GDM1 (cell line): ENCODE results near the gene HERC3.

Experiments
- DNase-seq: peaks from one replicate; lab custom pipeline; 2025; lab: John Stamatoyannopoulos, UW

The HERC3 gene

DNA sequence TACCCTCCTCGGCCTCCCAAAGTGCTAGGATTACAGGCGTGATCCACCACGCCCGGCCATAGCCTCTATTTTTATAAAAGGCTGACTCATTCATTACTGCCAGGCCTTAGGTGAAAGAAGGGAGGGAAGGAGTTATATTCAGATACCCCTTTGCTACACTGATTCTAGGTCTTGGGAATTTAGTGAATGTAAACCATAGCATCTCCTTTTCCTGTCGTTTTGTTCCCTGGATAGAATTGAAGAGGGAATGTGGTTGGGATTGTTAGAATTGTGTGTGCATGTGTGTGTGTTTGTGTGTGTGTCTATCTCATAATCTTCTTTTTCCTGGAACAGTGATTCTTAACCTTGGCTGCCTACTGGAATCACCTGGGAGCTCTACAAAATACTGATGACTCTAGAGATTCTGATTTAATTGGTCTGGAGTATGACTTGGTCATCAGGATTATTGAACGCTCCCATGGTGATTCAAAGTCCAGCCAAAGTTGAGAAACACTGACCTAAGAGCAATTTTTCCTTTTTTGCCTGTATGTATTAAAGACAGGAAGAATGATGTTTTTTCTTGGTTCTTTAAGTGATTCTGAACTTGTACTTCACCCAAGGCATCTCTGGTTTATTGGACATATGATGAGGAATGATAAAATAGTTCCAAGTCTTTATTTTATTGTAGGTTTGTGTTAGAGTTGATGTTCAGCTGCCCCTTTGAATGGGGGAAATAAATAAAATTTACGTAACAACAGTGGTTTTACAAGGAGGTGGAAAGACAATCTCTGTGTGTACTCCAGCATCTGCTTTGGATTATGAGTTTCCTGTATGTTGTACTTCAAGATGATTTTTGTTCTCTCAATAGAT is 68.4 kb downstream of the HERC3 start:
- no peak for DNase-seq

DNA sequence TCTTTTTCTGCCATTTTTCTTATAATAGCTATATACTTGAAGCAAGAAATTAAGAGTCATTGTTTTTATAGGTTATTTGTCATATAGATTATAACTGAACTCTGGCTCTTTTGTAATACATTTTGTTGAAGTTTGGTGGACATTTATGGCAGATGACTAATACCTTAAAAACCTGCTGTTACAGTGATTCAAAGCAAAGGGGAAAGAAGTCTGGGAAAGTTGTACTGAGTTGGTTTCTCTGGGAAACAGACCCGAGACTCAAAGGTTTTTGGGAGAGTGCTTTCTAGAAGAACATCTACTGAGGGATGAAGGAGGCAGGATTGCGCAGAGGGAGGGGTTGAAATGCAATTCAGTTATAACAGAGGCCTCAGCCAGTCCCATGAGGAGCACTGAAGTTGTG is 69.5 kb downstream of the HERC3 start:
- no peak for DNase-seq

DNA sequence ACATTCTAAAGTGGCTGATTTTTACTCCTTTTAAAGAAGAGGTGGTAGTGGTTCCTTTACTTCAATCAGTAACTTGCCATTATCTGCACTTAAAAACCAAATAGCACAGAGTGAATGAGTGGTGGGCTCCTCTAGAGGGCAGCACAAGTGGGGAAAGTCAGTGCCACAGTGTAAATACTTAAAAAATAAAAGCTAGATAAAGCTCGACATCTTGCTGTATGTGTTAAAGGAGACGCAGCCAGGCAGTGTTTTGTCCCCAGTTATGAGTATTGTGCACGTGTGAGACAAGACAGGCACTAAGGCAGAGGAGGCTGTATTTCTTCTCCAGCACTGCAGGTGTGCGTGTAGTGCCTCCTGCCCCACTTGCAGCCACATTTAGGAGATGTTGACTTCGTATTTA is 80.7 kb downstream of the HERC3 start:
- peak; percentile 2 for DNase-seq

DNA sequence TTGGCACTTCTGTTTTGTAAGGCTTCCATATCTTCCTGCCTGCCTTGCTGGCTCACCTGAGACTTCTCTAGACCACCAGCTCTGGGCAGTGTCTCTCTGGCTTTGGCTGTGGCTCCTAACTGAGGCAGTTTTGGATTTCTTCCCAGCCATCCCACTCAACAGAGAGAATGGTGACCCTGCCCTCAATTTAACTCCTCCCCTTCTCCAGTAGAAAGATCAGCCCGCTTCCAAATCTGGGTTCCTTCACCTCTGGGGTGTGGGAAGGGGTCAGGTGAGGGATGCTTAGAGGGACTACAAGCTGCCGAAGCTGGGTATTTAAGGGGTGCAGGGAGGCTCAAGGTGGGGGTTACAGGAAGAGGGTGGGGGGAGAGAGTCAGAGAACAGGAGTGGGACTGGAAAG is 81.6 kb downstream of the HERC3 start:
- DNase-seq = no peak

DNA sequence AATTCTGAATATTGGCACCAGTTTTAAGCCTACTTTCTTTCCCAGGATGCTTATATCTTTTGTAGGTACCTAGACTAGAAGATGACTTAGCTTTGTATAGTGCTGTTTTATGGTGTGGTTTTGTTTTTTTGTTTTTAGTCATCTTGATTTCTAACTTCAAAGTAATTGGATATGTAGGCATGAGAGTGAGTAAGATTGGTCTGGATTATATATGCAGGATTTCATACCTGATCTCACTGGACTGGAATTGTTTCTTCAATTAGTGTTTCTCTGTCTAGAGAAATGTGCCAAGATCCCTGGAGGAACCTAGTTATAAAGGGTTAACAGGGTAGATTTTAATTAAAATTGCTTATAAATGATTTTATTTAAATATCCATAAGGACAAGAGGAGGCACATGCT is 82.3 kb downstream of the HERC3 start:
- DNase-seq = no peak

DNA sequence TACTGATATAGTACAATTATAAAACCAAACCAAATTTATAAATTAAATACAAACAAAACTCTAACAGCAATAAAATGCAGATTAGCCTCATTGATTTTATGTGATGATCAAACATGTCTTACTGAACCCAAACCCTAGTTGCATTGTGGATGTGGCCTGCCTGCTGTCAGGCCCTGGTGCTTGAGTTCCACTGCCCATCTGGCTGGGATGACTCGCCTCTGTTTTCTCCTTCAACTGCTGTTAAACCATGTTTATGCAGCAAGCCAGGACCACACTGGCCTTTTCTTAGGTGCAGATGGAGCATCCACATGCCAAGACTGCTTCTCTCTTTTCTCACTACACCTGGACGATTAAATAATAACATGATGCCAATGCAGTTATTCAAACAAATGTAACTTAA is 82.7 kb downstream of the HERC3 start:
- DNase-seq = no peak

DNA sequence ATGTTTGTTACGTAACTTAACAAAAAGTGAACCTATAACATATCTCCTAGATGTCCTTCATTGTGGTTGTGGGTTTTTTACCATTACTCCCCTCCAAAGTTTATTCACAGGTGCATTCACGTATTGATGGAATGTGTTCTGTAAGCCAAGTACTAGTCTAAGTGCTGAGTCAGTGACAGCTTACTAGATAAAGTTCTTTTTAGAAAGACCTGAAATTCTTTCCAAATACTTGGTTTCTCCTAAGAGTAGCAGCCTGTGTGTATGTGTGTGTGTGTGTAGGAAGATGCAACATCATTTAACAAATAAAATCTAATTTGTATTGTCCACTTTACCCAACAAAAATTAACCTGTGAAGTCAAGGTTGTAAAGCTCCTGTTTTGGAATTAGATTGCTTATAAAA is 83.3 kb downstream of the HERC3 start:
- DNase-seq = no peak

DNA sequence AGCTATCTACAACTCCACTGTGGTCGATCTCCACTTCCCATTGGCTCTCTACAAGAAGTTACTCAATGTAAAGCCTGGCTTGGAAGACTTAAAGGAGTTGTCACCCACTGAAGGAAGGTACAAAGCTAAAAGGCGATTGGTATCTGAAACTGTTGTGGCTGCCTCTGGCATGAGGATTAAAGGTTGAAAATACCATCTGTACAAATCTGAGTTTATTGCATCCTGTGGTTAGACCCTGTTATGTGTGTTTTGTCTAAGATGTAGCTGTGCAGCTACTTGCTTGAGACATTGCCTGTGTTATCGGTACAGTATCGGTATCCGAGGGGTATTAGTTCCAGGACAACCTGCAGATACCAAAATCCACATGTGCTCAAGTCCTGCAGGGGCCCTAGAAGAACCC is 88.9 kb downstream of the HERC3 start:
- no peak for DNase-seq

DNA sequence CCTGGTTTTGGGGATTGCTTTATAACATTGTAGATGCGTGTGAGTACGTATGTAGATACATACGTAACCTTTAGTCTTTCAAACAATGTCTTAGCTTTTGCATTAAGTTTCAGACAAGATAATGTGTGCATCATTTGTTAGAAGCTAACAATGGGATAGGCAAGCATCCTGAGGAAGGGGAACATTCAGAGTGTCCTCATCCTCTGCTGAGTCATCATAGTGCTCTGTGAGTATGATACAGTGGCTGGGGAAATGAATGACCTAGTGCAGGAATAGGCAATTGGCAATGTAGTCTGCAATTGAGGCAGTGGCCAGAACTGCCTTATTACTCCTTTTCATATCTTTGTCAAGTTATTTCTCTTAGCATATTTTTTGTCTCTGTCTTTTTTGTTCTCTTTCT is 98.1 kb downstream of the HERC3 start:
- DNase-seq = no peak

DNA sequence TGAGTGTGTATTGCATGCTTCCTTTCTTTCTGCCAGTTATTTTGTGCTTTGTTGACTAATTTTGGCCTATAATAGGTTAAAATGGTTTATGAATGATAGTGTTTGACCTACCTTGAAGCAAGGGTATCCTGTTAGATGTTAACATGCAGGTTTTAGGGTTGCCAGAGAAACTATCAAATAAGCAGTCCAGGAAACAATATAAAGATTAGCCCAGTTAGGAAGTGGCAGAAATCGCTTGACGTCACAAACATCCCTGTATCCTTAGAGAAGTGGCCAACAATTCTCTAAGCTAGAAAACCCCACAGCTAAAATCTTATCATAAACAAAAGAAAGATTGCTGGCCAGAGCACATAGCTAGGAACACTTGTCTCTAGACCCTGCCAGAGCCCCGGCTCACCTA is 101.5 kb downstream of the HERC3 start:
- DNase-seq = no peak

DNA sequence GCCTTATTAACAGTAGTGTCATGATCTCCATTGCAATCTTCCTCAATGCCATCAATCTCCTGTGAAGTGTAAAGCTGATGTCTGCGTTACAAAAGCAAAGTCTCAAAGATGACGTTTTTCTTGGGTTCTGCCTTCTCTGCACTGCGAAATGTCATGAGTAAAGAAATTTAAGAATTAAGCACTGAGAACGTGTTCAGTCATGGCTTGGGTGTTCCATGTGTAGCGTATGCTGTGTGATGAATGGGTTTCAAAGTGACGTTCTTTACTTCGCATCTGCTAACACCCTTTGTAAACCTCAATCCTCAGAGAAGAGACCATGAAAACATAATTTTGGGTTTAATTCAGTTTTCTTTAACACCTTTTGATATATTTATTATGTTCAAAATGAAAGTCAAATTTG is 104.3 kb downstream of the HERC3 start:
- no peak for DNase-seq

DNA sequence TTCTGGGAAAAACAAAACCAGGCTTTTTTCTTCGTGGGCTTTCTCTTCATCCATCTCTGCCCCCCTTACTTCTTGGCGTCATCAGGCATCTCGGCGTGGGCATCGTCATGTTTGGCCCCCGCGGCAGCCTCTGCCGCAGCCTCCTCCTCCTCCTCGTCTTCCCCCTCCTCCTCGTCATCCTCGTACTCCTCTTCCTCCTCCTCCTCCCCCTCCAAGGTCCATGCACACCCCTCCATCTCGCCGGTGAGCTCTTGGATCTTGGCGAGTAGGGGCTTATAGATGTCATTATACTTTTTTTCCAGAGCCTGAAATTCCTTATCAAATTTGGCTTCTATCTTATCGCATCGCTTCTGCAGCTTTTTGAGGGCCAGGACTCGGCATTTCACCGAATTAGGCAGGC is 104.9 kb downstream of the HERC3 start:
- no peak for DNase-seq

DNA sequence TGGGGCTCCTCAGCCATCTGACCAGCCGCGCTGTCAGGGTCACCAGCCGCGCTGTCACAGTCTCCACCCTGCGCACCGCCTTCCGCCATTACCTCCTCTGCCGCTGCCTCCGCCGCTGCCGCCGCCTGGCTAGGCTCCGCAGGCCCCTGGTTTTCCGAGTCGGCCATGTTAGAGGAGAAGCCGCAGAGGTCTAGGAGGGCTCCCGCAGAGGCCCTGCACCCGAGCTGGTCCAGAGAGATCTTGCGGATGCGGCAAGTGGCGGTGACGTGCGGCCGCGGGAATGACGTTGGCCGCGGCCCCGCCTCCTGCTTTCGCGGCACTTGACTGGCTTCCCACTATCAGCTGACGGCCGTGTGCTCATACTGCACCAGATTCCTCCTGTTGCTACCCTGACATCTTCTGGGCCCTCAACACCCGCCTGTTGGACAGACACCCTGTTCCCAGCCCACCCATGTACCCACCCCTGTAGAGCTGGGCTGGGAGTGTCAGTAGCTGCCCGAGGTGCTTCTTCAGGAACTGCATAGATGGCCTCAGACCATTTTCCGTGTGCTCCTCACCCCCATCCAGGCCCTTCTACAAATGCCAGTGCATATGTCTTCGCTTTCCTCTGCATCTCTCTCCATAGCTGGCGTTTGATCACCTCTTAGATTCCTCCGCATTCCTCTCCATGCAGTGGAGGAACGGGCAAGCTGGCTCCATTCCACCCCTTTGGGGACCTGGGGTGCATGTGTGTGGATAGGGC is 105.5 kb downstream of the HERC3 start, which contains the start of gene NAP1L5:
Gene NAP1L5 (minus strand): TSS at position 242 of the 742 bp plus-strand sequence. CDS start 75 bp downstream, at position 167.
- peak; percentile 62 for DNase-seq

DNA sequence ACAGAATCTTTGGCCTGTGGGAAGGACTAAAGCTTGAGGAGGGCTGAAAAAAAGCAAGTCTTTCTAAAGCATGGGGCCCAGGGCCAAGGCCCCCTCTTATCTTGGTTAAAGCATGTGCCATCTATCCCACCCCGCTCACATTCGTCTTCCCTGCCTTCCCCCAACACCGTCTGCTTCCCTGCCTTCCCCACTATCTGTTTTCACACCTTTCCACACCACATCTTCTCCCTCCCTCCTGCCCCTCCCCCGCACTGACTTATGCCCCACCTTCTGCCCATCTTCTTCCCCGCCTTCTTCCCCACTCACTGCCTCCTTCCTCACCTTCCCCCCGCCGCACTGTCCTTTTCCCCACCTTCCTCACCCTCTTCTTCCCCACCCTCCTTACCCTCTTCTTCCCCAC is 106.2 kb downstream of the HERC3 start:
- no peak for DNase-seq

DNA sequence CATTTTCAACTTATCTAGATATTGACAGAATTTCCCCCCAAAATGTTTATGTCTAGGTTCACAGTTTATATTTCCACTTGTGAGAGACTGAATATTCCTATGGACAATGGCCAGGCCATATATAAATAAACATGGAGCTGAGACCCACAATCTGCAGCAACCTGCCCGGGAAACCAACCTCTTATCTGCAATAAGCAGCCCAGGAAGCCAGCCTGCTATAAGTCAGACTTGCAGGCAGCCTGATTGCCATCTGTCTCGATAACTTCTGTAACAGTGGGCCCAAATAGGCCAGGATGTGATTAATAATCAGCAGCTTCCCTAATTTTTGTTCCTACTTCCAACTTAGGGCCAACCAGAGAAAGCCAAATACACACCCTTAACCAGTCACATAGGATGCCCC is 110.5 kb downstream of the HERC3 start:
- DNase-seq = no peak

DNA sequence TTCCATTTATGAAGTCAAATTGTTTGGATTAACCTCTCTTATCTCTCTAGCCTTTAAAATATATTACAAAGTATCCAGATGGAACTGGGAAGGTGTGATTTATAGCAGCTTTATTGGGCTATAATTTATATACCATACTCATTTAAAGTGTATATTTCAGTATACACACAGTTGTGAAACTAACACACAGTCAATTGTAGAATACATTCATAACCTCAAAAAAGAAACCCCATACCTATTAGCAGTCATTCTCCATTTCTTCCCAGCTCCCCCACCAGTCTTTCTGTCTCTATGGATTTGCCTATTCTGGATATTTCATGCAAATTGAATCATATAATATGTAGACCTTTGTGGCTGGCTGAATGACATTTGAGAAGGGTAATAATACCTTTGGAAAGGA is 112.9 kb downstream of the HERC3 start:
- DNase-seq = no peak

DNA sequence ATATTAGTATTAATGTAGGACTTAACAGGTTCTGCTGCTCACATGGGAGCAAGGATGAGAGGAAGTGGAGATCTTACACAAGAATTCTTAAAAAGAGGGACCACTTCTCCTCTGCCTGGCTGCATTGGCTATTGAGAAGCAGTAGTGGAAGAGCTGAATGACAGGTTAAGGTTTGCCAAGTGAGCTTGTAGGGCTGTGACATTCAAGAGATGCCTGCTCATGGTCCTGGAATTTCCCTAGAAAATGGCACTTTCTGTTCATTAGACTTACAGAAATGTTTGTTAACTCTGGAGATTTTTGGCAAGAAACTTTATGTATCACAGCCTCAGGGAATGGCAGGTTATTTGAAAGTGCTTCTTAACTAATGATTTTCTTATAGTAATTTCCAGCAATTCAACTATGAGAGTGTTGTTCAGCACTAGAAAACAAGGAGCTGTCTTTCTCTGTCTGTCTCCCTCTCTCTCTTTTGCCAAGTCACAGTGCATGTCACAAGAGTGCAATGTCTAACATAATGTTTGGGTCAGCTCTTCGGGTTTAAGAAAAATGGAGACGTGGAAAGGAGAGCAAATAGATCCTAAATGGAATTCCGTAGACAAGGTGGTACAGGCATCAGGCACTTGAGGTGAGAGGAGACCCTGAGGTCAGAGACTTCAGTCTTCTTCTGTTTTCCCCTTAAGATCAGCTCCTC is 113.7 kb downstream of the HERC3 start:
- no peak for DNase-seq

DNA sequence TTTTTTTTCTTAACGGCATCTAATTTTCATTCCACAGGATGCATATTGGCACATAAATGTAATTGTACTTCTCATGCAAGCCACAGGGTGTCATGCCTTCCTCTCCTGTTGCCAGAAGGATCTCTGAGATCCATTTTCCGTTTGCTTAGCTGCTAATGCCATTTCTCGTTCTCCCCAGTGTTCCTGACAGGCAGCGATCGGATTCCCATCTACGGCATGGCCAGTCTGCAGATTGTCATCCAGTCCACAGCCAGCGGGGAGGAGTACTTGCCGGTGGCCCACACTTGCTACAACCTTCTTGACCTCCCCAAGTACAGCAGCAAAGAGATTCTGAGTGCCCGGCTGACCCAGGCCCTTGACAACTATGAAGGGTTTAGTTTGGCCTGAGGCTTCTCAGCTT is 114.3 kb downstream of the HERC3 start:
- no peak for DNase-seq

DNA sequence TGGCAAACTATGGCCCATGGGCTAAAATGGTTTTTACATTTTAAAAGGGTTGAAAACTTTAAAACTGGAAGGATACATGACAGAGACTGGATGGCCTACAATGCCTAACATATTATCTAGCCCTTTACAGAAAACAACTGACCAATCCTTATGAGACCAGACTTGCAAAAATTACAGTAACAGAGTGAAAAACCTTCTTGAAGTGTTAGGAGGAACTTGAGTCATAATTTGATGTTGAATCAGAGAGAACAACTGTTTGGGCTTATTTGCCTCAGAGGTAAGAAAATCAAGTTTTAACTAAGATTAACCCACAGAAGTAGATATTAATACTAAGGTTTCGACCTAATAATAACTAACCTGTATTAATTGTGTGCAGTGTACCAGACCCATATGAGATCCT is 117.7 kb downstream of the HERC3 start:
- DNase-seq = no peak

DNA sequence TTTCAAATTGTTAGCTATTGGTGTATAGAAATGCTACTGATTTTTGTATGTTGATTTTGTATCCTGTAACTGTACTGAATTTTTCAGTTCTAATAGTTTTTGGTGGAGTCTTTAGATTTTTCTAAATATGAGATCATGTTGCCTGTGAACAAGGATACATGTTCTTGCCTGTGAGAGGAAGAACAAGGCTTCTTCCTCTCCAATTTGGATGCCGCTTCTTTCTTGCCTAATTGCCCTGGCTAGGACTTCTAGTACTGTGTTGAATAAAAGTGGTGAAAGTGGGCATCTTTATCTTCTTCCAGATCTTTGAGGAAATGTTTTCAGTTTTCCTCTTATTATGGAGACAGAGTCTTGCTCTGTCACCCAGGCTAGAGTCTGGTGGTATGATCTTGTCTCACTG is 121.5 kb downstream of the HERC3 start:
- DNase-seq = no peak

DNA sequence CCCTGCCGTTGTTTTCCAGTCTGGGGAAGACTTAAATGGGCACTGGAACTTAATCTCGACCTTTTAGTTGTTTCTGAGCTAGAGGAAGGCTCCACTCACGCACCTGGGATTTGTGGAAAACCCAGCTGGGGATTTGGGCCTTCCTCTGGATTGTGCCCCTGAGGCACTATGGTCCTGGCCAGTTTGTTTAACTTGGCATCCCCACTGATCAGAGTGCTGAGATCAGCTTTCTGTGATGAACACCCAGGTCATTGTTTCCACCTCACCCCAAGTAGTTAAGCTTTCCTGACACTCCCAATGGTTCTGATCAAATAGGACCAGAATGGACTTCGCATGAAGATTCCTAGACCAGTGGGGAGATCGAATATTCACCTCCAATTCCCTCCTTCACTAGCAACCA is 125.8 kb downstream of the HERC3 start:
- no peak for DNase-seq

DNA sequence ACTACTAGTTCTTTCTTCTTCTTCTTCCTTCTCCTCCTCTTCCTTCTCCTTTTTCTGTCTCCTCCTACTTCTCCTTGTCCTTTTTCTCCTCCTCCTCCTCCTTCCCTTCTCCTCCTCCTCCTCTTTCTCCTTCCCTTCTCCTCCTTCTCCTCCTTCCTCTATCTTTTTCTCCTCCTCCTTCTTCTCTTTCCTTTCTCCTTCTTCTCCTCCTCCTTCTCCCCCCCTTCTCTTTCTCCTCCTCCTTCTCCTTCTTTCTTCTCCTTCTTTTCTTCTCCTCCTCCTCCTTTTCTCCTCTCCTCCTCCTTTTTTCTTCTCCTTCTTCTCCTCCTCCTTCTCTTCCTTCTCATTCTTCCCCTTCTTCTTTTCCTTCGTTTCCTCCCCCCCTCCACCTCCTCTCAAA is 127.1 kb downstream of the HERC3 start:
- DNase-seq = no peak
